Measurements from ENCODE around the gene PAQR4.

Gene PAQR4

GRCh38 chr16:2981177-2981898 lies 12.2 kb downstream of the PAQR4 start:
- DNase-seq, result no peak

DNA sequence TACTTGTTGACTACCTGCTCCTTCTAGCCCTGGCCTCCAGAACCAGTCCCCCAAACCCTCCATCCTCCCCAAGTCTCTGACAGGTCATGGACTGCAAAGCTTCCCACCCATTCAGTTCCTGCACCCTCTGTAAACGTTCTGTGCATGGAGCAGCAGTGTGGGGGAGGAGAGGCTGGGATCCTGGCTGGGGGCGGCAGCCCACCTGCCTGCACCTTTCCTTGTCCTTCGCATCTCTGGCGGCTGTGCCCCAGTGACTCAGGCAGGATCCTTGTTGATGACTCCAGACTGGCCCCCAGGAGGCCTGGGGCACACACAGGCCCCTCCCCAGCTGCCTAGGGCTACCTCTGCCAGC lies 12.7 kb downstream of the PAQR4 start:
- no peak for DNase-seq

- no peak for DNase-seq
These were observed 13.3 kb downstream of the PAQR4 start for GRCh38 chr16:2982402-2982801.

- peak; percentile 55 for DNase-seq
These were observed 14.6 kb downstream of the PAQR4 start for GRCh38 chr16:2983706-2984136.

DNA sequence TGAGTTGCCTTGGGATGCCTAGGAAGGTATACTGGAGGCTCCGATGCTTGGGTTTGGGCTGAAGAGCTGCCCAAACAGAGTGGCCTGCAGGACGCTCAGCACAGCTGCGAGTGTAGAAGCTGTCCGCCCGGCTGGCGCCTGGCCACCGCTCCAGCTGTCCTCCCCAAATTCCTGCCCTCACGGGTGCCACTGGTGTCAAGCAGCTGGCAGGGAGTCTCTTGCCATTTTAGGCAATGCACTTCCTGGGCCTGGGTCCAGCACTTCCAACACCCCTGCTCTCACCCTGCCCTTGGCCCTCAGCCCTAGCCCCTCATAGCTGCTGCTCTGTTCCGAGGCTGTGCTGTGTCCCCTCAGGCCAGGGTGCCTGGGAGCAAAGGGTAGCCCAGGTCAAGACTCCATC lies 16.3 kb downstream of the PAQR4 start:
- no peak for DNase-seq

DNA sequence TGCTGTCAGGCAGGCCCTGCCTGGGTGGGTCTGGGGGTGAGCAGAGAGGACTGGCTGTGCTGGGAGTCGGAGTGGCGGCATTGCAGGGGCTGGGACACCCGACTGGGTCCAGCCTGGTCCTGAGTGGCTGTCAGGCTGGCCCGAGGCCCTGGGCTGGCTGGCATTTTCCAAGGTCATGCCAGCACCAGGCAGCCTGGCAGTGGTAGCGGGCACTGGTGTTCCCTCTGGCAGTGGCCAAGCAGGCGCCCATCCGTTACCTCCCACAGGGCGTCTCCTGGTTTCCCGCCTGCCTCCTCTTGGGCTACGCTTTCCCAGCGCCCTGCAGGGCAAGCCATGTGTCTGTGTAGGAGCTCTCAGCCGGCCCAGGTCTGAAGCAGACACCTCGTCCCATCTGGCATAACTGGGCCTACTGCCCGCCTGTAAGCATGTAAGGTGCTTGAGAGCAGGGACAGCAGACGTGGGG lies 16.8 kb downstream of the PAQR4 start:
- DNase-seq, result no peak

DNA sequence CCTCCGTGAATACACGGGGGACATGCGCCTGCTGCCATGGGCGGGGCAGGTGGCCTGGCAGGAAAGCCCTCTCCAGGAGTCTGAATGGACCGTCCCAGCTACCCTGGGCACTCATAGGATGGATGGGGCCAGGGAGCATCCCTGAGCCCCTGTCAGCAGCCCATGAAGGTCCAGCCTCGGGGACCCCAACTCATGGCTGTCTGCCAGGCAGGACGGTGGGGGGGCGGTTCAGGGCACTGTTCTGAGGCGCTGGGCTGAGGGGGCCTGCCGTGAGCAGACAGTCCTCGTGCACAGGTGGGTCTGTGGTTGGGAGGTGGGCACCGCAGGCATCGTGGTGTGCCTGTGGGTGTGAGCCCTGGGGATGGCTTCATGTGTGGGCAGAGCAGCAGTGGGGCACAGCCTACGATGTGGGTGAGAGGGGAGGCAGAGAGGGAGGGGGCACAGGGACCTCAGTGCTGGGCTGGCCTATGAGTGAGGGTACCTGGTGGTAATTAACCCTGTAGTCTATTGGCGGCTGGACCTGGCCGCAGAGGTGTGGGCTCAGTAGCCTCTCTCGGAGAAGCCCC lies 17.6 kb downstream of the PAQR4 start:
- no peak for DNase-seq

- no peak for DNase-seq
These were observed 18.1 kb downstream of the PAQR4 start for GRCh38 chr16:2987286-2987685.

DNA sequence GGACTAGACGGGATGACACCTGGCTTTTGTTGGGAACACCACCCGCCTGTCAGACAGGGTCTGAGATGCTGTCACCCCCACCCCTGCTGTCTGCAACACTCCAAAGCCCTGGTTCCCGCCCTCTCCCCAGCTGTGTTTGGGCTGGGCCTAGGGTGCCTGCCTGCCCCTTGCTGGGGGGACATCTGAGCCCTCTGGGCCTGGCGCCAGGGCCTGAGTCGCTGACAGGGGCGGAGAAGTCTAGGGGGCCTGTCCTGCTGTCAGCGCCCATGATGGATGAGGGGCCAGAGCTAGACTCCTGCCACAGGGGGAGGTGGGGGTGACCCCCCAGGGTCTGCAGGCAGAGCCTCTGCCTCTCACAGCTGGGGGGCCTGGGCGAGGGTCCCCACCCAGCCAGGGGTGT lies 18.7 kb downstream of the PAQR4 start:
- DNase-seq, result no peak

DNA sequence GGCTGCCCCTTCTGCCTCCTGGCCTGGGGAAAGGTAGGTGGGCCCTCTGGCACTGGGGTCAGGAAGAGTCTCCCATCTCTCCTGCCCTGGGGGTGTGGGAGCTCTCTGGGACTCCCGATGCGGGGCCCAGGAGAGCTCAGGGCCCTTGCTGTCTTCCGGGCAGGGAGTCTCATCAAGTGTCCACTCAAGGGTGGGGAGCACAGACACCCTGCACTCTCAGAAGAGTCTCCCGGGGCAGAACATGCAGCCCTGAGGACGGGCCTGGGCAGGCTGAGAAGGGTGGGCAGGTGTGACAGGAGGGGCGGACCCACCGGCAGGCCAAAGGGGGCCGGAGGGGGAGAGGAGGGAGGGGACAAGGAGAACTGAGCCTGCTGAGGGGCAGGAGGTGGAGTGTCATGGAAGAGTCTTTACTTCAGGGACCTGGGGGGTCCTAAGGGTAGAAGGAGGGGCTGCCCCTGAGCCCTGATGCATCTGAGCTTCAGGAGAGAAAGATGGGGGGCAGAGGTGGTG lies 19.5 kb downstream of the PAQR4 start:
- DNase-seq, result no peak

DNA sequence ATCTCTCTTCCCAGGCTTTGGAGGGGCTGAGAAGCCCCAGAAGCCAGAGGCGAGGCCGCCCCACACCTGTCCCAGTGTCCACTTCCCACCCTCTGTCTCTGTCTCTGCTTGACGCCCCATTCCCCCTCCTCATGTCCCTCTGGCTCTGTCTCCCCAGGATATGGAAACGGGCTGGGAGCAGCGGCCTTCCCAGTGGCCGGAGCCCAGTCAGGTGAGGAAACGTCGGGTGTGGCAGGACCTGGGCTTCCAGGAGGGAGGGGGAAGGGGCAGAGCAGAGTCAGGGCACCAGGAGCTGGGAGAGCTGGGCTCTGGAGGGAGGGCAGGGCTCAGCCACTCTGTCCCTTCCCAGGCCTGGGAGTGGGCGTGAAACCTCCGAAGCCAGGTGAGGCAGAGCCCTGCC lies 21.7 kb downstream of the PAQR4 start:
- DNase-seq, result no peak

GRCh38 chr16:2991566-2992261 lies 22.6 kb downstream of the PAQR4 start:
- DNase-seq, result no peak

- DNase-seq, result no peak
These were observed 23.4 kb downstream of the PAQR4 start for GRCh38 chr16:2992383-2993081.

DNA sequence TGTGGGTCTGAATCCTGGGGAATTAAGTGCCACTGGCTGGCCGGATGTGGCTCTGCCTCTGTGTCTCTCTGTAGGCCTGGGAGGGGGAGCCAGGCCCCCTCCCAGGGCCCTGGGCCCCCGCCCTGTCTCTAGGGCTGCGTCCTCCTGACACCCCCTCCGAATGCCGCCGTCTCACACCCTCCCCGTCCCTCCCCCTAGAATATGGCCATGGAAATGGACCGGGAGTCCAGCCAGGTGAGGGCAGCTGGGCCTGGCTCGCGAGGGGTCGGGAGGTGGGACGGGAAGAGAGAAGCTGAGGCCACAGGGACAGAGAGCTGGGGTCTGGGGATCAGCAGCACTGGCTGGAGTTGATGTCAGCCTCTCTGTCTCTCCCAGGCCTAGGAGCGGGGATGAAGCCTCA lies 27.1 kb downstream of the PAQR4 start:
- no peak for DNase-seq

DNA sequence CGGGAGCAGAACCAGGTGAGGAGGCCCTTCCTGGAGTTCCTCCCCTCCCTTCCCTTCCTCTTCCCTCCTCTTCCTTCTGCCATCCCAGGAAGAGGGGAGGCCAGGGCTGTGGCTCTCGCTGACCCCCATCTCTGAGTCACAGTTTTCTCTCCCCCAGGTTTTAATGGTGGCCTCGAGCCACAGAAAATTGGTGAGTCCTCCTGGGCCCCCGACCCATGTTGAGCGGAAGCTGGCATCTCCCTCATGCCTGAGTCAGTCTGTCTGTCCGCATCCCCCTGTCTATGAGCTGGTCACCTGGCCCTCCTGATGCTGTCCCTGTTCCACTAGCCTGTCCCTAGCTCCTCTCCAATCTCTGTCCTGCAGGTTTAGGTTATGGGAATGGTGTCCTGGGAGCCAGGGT lies 30.8 kb downstream of the PAQR4 start:
- DNase-seq, result no peak

GRCh38 chr16:3000540-3000939 lies 31.4 kb downstream of the PAQR4 start:
- no peak for DNase-seq

- DNase-seq, result no peak
These were observed 32.2 kb downstream of the PAQR4 start for GRCh38 chr16:3001316-3001715.

- DNase-seq, result peak; percentile 94
These were observed 34.6 kb downstream of the PAQR4 start for GRCh38 chr16:3003582-3004270.

- no peak for DNase-seq
These were observed 35.2 kb downstream of the PAQR4 start for GRCh38 chr16:3004319-3004718.

DNA sequence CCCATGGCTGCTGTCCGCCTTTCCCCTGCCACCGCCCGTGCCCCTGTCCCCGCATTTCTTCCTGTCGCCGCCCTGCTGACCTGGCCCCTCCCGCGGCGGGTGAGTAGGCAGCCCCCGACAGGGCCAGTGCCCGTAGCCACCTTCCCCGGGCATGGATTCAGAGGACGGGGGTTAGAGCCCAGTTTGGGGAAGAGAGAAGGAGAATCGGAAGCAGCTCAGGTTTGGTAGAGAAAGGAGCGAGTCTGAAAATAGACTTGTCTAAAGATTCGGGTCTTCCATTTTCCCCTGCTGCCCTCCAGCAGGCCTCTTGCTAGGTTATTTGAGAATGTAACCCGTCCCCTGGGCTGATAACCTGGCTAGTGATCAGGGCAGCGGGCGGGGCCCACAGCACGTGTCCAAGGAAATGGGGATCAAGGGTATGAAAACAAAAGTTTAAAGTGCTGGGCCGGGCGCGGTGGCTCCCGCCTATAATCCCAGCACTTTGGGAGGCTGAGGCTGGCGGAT lies 35.7 kb downstream of the PAQR4 start:
- no peak for DNase-seq

GRCh38 chr16:3007059-3007956 lies 38.2 kb downstream of the PAQR4 start:
- DNase-seq, result no peak

Data from activated CD4-positive, alpha-beta T cell treated with anti-CD3 and anti-CD28 coated beads, Interleukin-2, amount 50 U/mL, for 1 hour (primary cell).